Neural crest cell (in vitro differentiated cells): ENCODE results near the gene PTH2. TPM values are rescaled to one million over a fixed set of nuclear protein-coding genes. Genes with fewer than 3 reads are reported as not detected.

ENCODE experiments used
- DNase-seq: peaks from one replicate; pipeline ENCODE4 v3.0.0; 2021; ENCODE audit warnings: low read depth, mixed read lengths, low spot score
- H3K27ac Mint-ChIP-seq: one replicate; pipeline ENCODE4 v1.8.0; 2021; ENCODE audit warnings: mild to moderate bottlenecking, mixed read lengths; ENCODE audit not compliant: unreplicated experiment
- H3K27me3 Mint-ChIP-seq: 2 replicates; pipeline ENCODE4 v1.8.0; 2021; ENCODE audit warnings: low read depth, mild to moderate bottlenecking, mixed read lengths
- H3K36me3 Mint-ChIP-seq: 2 replicates; pipeline ENCODE4 v1.8.0; 2021; ENCODE audit warnings: low read depth, mild to moderate bottlenecking, mixed read lengths
- H3K4me1 Mint-ChIP-seq: 2 replicates; pipeline ENCODE4 v1.8.0; 2021; ENCODE audit warnings: mixed read lengths
- H3K4me3 Mint-ChIP-seq: one replicate; pipeline ENCODE4 v1.8.0; 2021; ENCODE audit warnings: mild to moderate bottlenecking, mixed read lengths
- H3K9me3 Mint-ChIP-seq: 2 replicates; pipeline ENCODE4 v1.8.0; 2021; ENCODE audit warnings: mixed read lengths
- total RNA-seq: library from RNA; stranded (reverse); gene quantifications from 2 replicates; pipeline ENCODE4 v1.2.1, GENCODE V29; 2021
- TF ChIP-seq, protein P1 (sequence below): fragments of 200-600 bp; sonication (generic); conservative IDR thresholded peaks from 2 replicates; pipeline ENCODE4 v1.5.0; 2021; ENCODE audit warnings: antibody characterized with exemption, mild to moderate bottlenecking

PTH2 gene
- total RNA-seq, 1 donor from 2014 or later, result not detected

DNA sequence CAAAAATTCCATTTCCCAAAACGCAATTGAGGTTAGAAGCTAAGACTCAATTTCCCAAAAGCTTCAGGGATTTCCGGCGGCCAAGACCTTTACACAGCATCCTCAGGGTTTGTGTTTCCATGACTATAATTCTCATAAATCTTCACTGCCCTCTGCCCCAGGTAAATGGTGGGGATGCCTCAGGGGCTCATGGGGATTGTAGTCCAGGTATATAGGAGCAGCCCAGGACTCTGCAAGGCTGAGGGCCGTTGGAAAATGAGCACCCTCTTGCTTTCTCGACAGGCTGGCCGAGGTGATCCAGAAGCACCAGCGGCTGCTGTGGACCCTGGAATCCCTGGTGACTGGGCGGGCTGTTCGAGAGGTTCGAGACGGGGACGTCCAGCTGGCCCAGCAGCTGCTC, 36.1 kb upstream of the PTH2 start:
- Mint-ChIP-seq H3K4me3 (no peak overlapping the region), H3K36me3 (peaks cover 3% of the 10 kb centered on the region), H3K4me1 (peaks cover 5% of the 10 kb centered on the region), H3K9me3 (no peaks in the 10 kb centered on the region), H3K27me3 (no peaks in the 10 kb centered on the region), H3K27ac (no peak overlapping the region)
- DNase-seq, result no peak
- TF ChIP-seq, protein P1, sequence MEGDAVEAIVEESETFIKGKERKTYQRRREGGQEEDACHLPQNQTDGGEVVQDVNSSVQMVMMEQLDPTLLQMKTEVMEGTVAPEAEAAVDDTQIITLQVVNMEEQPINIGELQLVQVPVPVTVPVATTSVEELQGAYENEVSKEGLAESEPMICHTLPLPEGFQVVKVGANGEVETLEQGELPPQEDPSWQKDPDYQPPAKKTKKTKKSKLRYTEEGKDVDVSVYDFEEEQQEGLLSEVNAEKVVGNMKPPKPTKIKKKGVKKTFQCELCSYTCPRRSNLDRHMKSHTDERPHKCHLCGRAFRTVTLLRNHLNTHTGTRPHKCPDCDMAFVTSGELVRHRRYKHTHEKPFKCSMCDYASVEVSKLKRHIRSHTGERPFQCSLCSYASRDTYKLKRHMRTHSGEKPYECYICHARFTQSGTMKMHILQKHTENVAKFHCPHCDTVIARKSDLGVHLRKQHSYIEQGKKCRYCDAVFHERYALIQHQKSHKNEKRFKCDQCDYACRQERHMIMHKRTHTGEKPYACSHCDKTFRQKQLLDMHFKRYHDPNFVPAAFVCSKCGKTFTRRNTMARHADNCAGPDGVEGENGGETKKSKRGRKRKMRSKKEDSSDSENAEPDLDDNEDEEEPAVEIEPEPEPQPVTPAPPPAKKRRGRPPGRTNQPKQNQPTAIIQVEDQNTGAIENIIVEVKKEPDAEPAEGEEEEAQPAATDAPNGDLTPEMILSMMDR, result no peak

- no peaks in the 10 kb centered on the region for H3K27me3 Mint-ChIP-seq
- no peaks in the 10 kb centered on the region for H3K9me3 Mint-ChIP-seq
- H3K36me3 Mint-ChIP-seq, result peaks cover 3% of the 10 kb centered on the region
- DNase-seq, result no peak
- H3K4me3 Mint-ChIP-seq, result no peak overlapping the region
- peaks cover 11% of the 10 kb centered on the region for H3K4me1 Mint-ChIP-seq
- TF ChIP-seq, protein P1, result no peak
- no peak overlapping the region for H3K27ac Mint-ChIP-seq
Measured at GRCh38 chr19:49458567-49458903, 35.3 kb upstream of the PTH2 start.

GRCh38 chr19:49456326-49456725, 33.1 kb upstream of the PTH2 start:
- no peak for DNase-seq
- Mint-ChIP-seq H3K27ac (no peak overlapping the region), H3K4me3 (peak overlapping the region; percentile 66), H3K9me3 (no peaks in the 10 kb centered on the region), H3K27me3 (peaks cover 5% of the 10 kb centered on the region), H3K4me1 (peaks cover 25% of the 10 kb centered on the region), H3K36me3 (peaks cover 6% of the 10 kb centered on the region)
- TF ChIP-seq, protein P1, result no peak

DNA sequence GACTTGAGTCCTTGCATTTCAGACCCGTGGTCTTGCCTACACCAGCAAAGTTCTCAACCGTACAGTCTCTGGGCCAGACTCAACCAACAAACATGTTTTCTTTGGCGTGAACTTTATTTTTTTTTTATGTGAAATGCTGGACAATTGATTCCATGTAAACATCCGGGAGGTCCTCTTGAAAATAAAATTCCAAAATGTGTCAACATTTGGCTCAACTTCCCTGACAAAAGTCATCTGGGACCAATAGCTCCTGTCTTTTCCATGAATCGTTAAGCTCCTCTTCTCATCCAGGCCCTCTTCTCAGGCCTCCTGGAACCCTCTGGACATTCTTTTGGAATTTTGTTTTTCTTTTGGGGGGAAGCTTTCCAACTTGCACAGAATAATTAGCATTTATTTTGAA, 32.5 kb upstream of the PTH2 start:
- peaks cover 5% of the 10 kb centered on the region for H3K27me3 Mint-ChIP-seq
- peaks cover 25% of the 10 kb centered on the region for H3K4me1 Mint-ChIP-seq
- H3K36me3 Mint-ChIP-seq, result peaks cover 6% of the 10 kb centered on the region
- H3K27ac Mint-ChIP-seq, result no peak overlapping the region
- H3K4me3 Mint-ChIP-seq, result peak overlapping the region; percentile 66
- TF ChIP-seq, protein P1, result no peak
- no peaks in the 10 kb centered on the region for H3K9me3 Mint-ChIP-seq
- no peak for DNase-seq

- no peak for DNase-seq
- Mint-ChIP-seq H3K27ac (peak overlapping the region; percentile 100), H3K4me1 (peaks cover 32% of the 10 kb centered on the region), H3K9me3 (no peaks in the 10 kb centered on the region), H3K36me3 (peaks cover 6% of the 10 kb centered on the region), H3K4me3 (peak overlapping the region; percentile 93), H3K27me3 (peaks cover 5% of the 10 kb centered on the region)
- TF ChIP-seq, protein P1, result no peak
Measured at GRCh38 chr19:49453757-49454240, 30.6 kb upstream of the PTH2 start.
